Mesenchymal stem cell (in vitro differentiated cells and primary cell): ENCODE results near the gene NIPAL1.

Experiments used
- DNase-seq: peaks from one replicate; pipeline ENCODE4 v3.0.0-alpha.2; 2013
- H2AFZ ChIP-seq: one replicate; pipeline ENCODE4 v1.6.1; 2013; ENCODE audit warnings: low read depth, mild to moderate bottlenecking, control low read depth, inconsistent platforms, low read length, moderate library complexity
- H2AK5ac ChIP-seq: 2 replicates; pipeline ENCODE4 v1.6.1; 2013; ENCODE audit warnings: low read length, moderate library complexity, mild to moderate bottlenecking, inconsistent platforms; ENCODE audit not compliant: severe bottlenecking
- H2BK120ac ChIP-seq: one replicate; pipeline ENCODE4 v1.6.1; 2013; ENCODE audit warnings: low read depth, mild to moderate bottlenecking, inconsistent platforms, low read length, moderate library complexity
- H2BK12ac ChIP-seq, 2 experiments: one replicate each; pipeline ENCODE4 v1.6.1; 2013; ENCODE audit warnings: inconsistent platforms in 2 of 2, low read length in 2 of 2, mild to moderate bottlenecking in 2 of 2, moderate library complexity in 2 of 2, control low read depth in 1 of 2
- H2BK15ac ChIP-seq: one replicate; pipeline ENCODE4 v1.6.1; 2013; ENCODE audit warnings: mild to moderate bottlenecking, low read depth, inconsistent platforms; ENCODE audit not compliant: poor library complexity, severe bottlenecking
- H2BK5ac ChIP-seq: 2 replicates; pipeline ENCODE4 v1.6.1; 2013; ENCODE audit warnings: low read depth, mild to moderate bottlenecking, low read length, control low read depth, inconsistent platforms; ENCODE audit not compliant: poor library complexity, severe bottlenecking
- H3K14ac ChIP-seq, 2 experiments: one replicate each; pipeline ENCODE4 v1.6.1; 2013; ENCODE audit warnings: inconsistent platforms in 2 of 2, low read length in 2 of 2, control low read depth in 1 of 2, mild to moderate bottlenecking in 1 of 2, moderate library complexity in 1 of 2
- H3K18ac ChIP-seq, 2 experiments: one replicate each; pipeline ENCODE4 v1.6.1; 2013; ENCODE audit warnings: inconsistent platforms in 2 of 2, low read length in 2 of 2, control low read depth in 1 of 2, low read depth in 1 of 2, mild to moderate bottlenecking in 1 of 2
- H3K23ac ChIP-seq, 2 experiments: one replicate each; pipeline ENCODE4 v1.6.1; 2013; ENCODE audit warnings: inconsistent platforms in 2 of 2, low read length in 2 of 2, mild to moderate bottlenecking in 2 of 2, moderate library complexity in 2 of 2, control low read depth in 1 of 2
- H3K27ac ChIP-seq: 2 replicates; pipeline ENCODE4 v1.5.1; 2013; ENCODE audit warnings: mild to moderate bottlenecking, moderate library complexity, low read length, control low read depth, inconsistent platforms; ENCODE audit not compliant: poor library complexity, severe bottlenecking
- H3K27me3 ChIP-seq, 2 experiments: 2 replicates each; pipeline versions ENCODE4 v1.6.1 to v1.7.0; 2013; ENCODE audit warnings: low read length in 2 of 2, mild to moderate bottlenecking in 2 of 2, moderate library complexity in 2 of 2, control low read depth in 1 of 2, inconsistent platforms in 1 of 2; ENCODE audit not compliant: control insufficient read depth in 1 of 2, insufficient read depth in 1 of 2
- H3K36me3 ChIP-seq, 2 experiments: 2 replicates each; pipeline versions ENCODE4 v1.6.1 to v1.7.0; 2013; ENCODE audit warnings: low read length in 2 of 2, control low read depth in 1 of 2, inconsistent platforms in 1 of 2, low read depth in 1 of 2, mild to moderate bottlenecking in 1 of 2; ENCODE audit not compliant: insufficient read depth in 2 of 2, control insufficient read depth in 1 of 2
- H3K4ac ChIP-seq, 2 experiments: one replicate each; pipeline ENCODE4 v1.6.1; 2013; ENCODE audit warnings: inconsistent platforms in 2 of 2, low read length in 2 of 2, mild to moderate bottlenecking in 2 of 2, moderate library complexity in 2 of 2, control low read depth in 1 of 2, low read depth in 1 of 2
- H3K4me1 ChIP-seq: 2 replicates; pipeline ENCODE4 v1.6.1; 2013; ENCODE audit warnings: low read depth, low read length, control low read depth; ENCODE audit not compliant: control insufficient read depth, insufficient read depth
- H3K4me2 ChIP-seq: 2 replicates; pipeline ENCODE4 v1.6.1; 2013; ENCODE audit warnings: low read length, mild to moderate bottlenecking, inconsistent platforms; ENCODE audit not compliant: poor library complexity, severe bottlenecking
- H3K4me3 ChIP-seq, 2 experiments: 2 replicates each; pipeline versions ENCODE4 v1.5.1 to v1.7.0; 2013; ENCODE audit warnings: low read length in 2 of 2, mild to moderate bottlenecking in 2 of 2, control low read depth in 1 of 2, low read depth in 1 of 2; ENCODE audit not compliant: insufficient read depth in 1 of 2
- H3K79me1 ChIP-seq: replicated peaks from 2 replicates; pipeline ENCODE4 v1.6.1; 2013; ENCODE audit warnings: mild to moderate bottlenecking, control low read depth, low read length, inconsistent platforms; ENCODE audit not compliant: poor library complexity, severe bottlenecking
- H3K9ac ChIP-seq: 2 replicates; pipeline ENCODE4 v1.7.0; 2013; ENCODE audit warnings: mild to moderate bottlenecking, low read length, moderate library complexity
- H3K9me3 ChIP-seq: 2 replicates; pipeline ENCODE4 v1.7.0; 2013; ENCODE audit warnings: mild to moderate bottlenecking, low read length; ENCODE audit not compliant: control insufficient read depth
- H4K8ac ChIP-seq: one replicate; pipeline ENCODE4 v1.6.1; 2013; ENCODE audit warnings: inconsistent platforms, mild to moderate bottlenecking, low read length, moderate library complexity
- H4K91ac ChIP-seq: one replicate; pipeline ENCODE4 v1.6.1; 2013; ENCODE audit warnings: mild to moderate bottlenecking, low read length, inconsistent platforms
- WGBS: methylation state at CpG from one replicate; pipeline ENCODE4 v1.1.7; 2013; ENCODE audit warnings: mixed read lengths; 5-methylcytosine and 5-hydroxymethylcytosine counted together

The NIPAL1 gene

DNA sequence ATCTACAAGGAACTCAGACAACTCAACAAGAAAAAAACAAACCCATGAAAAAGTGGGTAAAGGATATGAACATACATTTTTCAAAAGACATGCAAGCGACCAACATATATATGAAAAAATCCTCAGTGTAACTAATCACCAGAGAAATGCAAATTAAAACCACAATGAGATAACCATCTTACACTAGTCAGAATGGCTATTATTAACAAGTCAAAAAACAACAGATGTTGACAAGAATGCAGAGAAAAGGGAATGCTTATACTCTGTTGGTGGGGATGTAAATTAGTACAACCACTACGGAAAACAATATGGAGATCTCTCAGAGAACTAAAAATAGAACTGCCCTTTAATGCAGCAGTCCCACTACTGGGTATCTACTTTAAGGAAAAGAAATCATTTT, 12.1 kb downstream of the NIPAL1 start:
- DNase-seq, result peak; percentile 22

DNA sequence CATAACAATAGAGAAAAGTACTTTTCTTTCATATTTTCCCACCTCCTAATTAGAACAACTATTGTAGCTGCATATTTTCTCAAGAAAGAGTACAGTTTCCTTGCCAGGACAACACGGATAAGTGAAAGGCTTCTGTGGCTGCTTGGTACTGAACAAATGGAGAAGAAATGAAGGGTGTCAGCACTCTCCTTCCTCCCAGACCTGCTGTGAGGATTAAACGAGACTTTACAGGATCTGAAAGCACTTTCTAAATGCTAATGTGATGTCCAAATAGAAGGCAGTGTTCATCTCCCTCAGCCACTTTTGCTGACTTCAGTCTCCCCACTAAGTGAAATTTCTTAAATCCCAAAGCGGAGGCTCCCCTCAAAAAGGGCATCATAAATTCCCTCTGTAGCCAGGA, 13.9 kb downstream of the NIPAL1 start:
- Histone ChIP-seq H3K14ac (no peak overlapping the region), H3K79me1 (no peaks in the 10 kb centered on the region), H3K9me3 (peaks cover 3% of the 10 kb centered on the region), H3K27ac (no peak overlapping the region), H3K4ac (no peak overlapping the region), H2BK120ac (no peak overlapping the region), H2BK12ac (no peak overlapping the region), H3K4me2 (no peak overlapping the region), H3K36me3 (no peaks in the 10 kb centered on the region), H3K18ac (no peak overlapping the region), H3K4me3 (no peak overlapping the region), H3K23ac (no peak overlapping the region), H2AFZ (no peak overlapping the region), H3K9ac (no peak overlapping the region), H3K27me3 (no peaks in the 10 kb centered on the region), H2BK5ac (no peak overlapping the region), H4K91ac (no peak overlapping the region), H4K8ac (no peak overlapping the region), H2AK5ac (no peak overlapping the region), H3K4me1 (no peaks in the 10 kb centered on the region), H2BK15ac (no peak overlapping the region)
- no peak for DNase-seq
- WGBS, result 60% methylated on average over 2 of the region's 3 CpGs

More for the DNA sequence above, 12.1 kb downstream of the NIPAL1 start:
- Histone ChIP-seq H3K27me3 (no peaks in the 10 kb centered on the region), H2BK12ac (no peak overlapping the region), H3K4me2 (no peak overlapping the region), H4K91ac (no peak overlapping the region), H3K23ac (no peak overlapping the region), H3K4me1 (peaks cover 3% of the 10 kb centered on the region), H3K18ac (no peak overlapping the region), H3K9me3 (peaks cover 3% of the 10 kb centered on the region), H3K4me3 (no peak overlapping the region), H3K36me3 (no peaks in the 10 kb centered on the region), H3K9ac (no peak overlapping the region), H3K14ac (no peak overlapping the region), H2BK120ac (no peak overlapping the region), H3K27ac (no peak overlapping the region), H2AK5ac (no peak overlapping the region), H2BK15ac (no peak overlapping the region), H2AFZ (no peak overlapping the region), H4K8ac (no peak overlapping the region), H2BK5ac (no peak overlapping the region), H3K4ac (no peak overlapping the region), H3K79me1 (no peaks in the 10 kb centered on the region)
- WGBS, result 48% methylated on average over 2 of the region's 2 CpGs

DNA sequence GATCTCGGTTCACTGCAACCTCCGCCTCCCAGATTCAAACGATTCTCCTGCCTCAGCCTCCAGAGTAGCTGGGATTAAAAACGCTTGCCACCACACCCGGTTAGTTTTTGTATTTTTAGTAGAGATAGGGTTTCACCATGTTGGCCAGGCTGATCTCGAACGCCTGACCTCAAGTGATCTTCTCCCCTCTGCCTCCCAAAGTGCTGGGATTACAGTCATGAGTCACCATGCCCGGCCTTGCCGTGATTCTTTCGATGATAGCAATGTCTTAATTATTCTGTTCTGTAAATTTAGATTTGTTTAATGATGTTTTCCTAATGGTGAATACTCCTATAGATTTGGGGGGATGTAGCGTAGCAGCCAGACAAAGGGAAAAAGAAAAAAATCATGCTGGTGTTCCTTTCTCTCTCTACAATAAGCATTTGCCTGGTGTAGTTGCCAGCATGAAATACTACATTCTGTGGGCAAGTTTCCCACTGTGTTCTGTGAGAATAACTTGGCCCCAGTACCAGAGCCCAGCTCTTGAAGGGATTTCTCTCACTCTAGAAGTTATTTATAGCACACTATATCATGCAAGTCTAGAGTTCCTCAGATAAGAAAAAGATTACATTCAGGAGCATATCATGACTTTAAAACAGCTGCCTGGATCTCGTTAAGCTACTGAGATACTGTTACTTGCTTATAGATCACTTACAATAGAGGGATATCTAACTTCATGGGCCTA, 15.4 kb downstream of the NIPAL1 start:
- H2BK15ac ChIP-seq, result no peak overlapping the region
- no peak overlapping the region for H2AFZ ChIP-seq
- H3K9me3 ChIP-seq, result peaks cover 3% of the 10 kb centered on the region
- 81% methylated on average over 11 of the region's 12 CpGs for WGBS
- no peak overlapping the region for H3K4ac ChIP-seq
- no peak overlapping the region for H2BK5ac ChIP-seq
- H4K91ac ChIP-seq, result no peak overlapping the region
- no peaks in the 10 kb centered on the region for H3K79me1 ChIP-seq
- H3K4me2 ChIP-seq, result no peak overlapping the region
- H3K14ac ChIP-seq, result no peak overlapping the region
- H3K27ac ChIP-seq, result no peak overlapping the region
- no peaks in the 10 kb centered on the region for H3K36me3 ChIP-seq
- no peak overlapping the region for H2AK5ac ChIP-seq
- no peaks in the 10 kb centered on the region for H3K27me3 ChIP-seq
- H2BK12ac ChIP-seq, result no peak overlapping the region
- H3K18ac ChIP-seq, result no peak overlapping the region
- H2BK120ac ChIP-seq, result no peak overlapping the region
- no peaks in the 10 kb centered on the region for H3K4me1 ChIP-seq
- H3K23ac ChIP-seq, result no peak overlapping the region
- no peak overlapping the region for H4K8ac ChIP-seq
- no peak overlapping the region for H3K4me3 ChIP-seq
- DNase-seq, result peak; percentile 66
- no peak overlapping the region for H3K9ac ChIP-seq

DNA sequence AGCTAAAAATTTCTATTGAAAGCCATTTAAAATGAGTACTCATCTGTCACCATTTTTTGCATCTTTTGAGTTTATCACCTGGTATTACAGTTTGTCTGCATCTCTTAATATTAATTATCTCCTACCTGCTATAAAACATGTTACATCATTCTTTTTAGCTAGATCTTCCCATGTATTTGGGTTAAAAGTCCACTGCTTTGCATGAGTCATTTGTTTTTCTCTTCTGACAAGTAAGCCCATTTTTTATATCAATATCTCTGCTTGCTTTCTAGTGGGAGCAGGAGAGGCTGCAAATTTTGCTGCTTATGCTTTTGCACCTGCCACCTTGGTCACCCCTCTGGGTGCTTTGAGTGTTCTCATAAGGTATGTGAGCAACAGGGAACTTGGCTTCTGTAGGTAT, 16.1 kb downstream of the NIPAL1 start:
- no peak overlapping the region for H3K18ac ChIP-seq
- H3K79me1 ChIP-seq, result no peaks in the 10 kb centered on the region
- no peak overlapping the region for H3K4ac ChIP-seq
- H3K27ac ChIP-seq, result no peak overlapping the region
- no peaks in the 10 kb centered on the region for H3K36me3 ChIP-seq
- no peak overlapping the region for H2BK5ac ChIP-seq
- no peak overlapping the region for H2BK12ac ChIP-seq
- DNase-seq, result peak; percentile 5
- no peaks in the 10 kb centered on the region for H3K27me3 ChIP-seq
- no peak overlapping the region for H3K4me3 ChIP-seq
- no peak overlapping the region for H2AK5ac ChIP-seq
- H3K4me1 ChIP-seq, result no peaks in the 10 kb centered on the region
- H3K4me2 ChIP-seq, result no peak overlapping the region
- H3K9me3 ChIP-seq, result peaks cover 3% of the 10 kb centered on the region
- H3K14ac ChIP-seq, result no peak overlapping the region
- no peak overlapping the region for H2AFZ ChIP-seq
- no peak overlapping the region for H3K23ac ChIP-seq
- no peak overlapping the region for H2BK15ac ChIP-seq
- H2BK120ac ChIP-seq, result no peak overlapping the region
- H4K8ac ChIP-seq, result no peak overlapping the region
- H4K91ac ChIP-seq, result no peak overlapping the region
- H3K9ac ChIP-seq, result no peak overlapping the region
